ENCODE data around the gene PRDX6. TPM values are rescaled to one million over a fixed set of nuclear protein-coding genes. Genes with fewer than 3 reads are reported as not detected.

PRDX6 gene
- total RNA-seq, 1 experiment from 2014 or later, result 533 TPM

GRCh38 chr1:173445164-173445563 lies 32.0 kb upstream of the PRDX6 start:
- Mint-ChIP-seq H3K9me3 (peaks cover 29% of the 10 kb centered on the region in 2 experiments), H3K36me3 (ENCODE audit: insufficient read depth in 1 of 3, low read depth in 3 of 3) (peaks cover 16 to 48% (median 33%) of the 10 kb centered on the region in 3 experiments), H3K27ac (peak overlapping the region in 2 of 3 experiments; percentile 82 to 95; a peak in 6 of 7 replicates), H3K27me3 (ENCODE audit: low read depth) (no peaks in the 10 kb centered on the region), H3K4me3 (no peak overlapping the region), H3K4me1 (peaks cover 37 to 69% of the 10 kb centered on the region in 2 experiments)
- DNase-seq, result no peak
- Histone ChIP-seq H4K5ac (ENCODE audit: insufficient read length, low read depth, low read length) (no peak overlapping the region), H3K23ac (ENCODE audit: insufficient read length, low read depth, low read length) (no peak overlapping the region), H3K23me2 (ENCODE audit: insufficient read length, low read depth, low read length, poor library complexity, severe bottlenecking) (no peaks in the 10 kb centered on the region), H2BK12ac (ENCODE audit: insufficient read length, low read depth, low read length) (no peak overlapping the region), H4K91ac (ENCODE audit: insufficient read length, low read depth, low read length) (no peak overlapping the region), H2AK5ac (ENCODE audit: insufficient read length, low read length) (no peak overlapping the region), H4K20me1 (ENCODE audit: control insufficient read depth, insufficient read depth, insufficient read length) (no peaks in the 10 kb centered on the region), H3K4ac (ENCODE audit: low read depth, low read length) (no peak overlapping the region), H3K27me3 (ENCODE audit: insufficient read depth, low read length) (no peaks in the 10 kb centered on the region), H3K18ac (ENCODE audit: insufficient read length, low read depth, low read length) (no peak overlapping the region), H3T11ph (ENCODE audit: low read length) (no peak overlapping the region), H3K14ac (ENCODE audit: insufficient read depth, low read length) (no peak overlapping the region), H2BK5ac (ENCODE audit: insufficient read length, low read length) (no peak overlapping the region), H3K9me3 (ENCODE audit: control insufficient read depth, low read depth, low read length) (peaks cover 6% of the 10 kb centered on the region), H3K79me1 (ENCODE audit: insufficient read depth, low read depth, low read length, poor library complexity, severe bottlenecking) (no peaks in the 10 kb centered on the region), H2BK20ac (ENCODE audit: low read depth, low read length, poor library complexity, severe bottlenecking) (no peak overlapping the region), H4K8ac (replicated peaks; ENCODE audit: insufficient read length, low read depth, low read length) (no peak overlapping the region), H3K9ac (ENCODE audit: extremely low read depth, insufficient read length, low read length) (no peak overlapping the region), H3K4me1 (ENCODE audit: insufficient read depth, low read length) (peaks cover 7% of the 10 kb centered on the region; the same call in 1 of the 2 replicates), H3K27ac (ENCODE audit: insufficient read length, low read depth, low read length) (no peak overlapping the region), H3K56ac (ENCODE audit: insufficient read length, low read depth, low read length) (no peak overlapping the region), H2AFZ (ENCODE audit: low read length) (no peak overlapping the region), H3K4me2 (ENCODE audit: insufficient read depth, insufficient read length, low read length) (no peak overlapping the region), H2BK120ac (ENCODE audit: low read depth, low read length, poor library complexity, severe bottlenecking) (no peak overlapping the region), H2BK15ac (ENCODE audit: low read depth, low read length) (no peak overlapping the region), H3K79me2 (ENCODE audit: insufficient read depth, low read length) (no peaks in the 10 kb centered on the region)
- no CpG with 5 or more reads among the region's 2 CpGs for WGBS (ENCODE audit: extremely low coverage, insufficient read length, low lambda C conversion rate)
- TF ChIP-seq, protein P1, sequence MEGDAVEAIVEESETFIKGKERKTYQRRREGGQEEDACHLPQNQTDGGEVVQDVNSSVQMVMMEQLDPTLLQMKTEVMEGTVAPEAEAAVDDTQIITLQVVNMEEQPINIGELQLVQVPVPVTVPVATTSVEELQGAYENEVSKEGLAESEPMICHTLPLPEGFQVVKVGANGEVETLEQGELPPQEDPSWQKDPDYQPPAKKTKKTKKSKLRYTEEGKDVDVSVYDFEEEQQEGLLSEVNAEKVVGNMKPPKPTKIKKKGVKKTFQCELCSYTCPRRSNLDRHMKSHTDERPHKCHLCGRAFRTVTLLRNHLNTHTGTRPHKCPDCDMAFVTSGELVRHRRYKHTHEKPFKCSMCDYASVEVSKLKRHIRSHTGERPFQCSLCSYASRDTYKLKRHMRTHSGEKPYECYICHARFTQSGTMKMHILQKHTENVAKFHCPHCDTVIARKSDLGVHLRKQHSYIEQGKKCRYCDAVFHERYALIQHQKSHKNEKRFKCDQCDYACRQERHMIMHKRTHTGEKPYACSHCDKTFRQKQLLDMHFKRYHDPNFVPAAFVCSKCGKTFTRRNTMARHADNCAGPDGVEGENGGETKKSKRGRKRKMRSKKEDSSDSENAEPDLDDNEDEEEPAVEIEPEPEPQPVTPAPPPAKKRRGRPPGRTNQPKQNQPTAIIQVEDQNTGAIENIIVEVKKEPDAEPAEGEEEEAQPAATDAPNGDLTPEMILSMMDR (conservative IDR thresholded peaks at IDR 0.05), result no peak
